NCI-H1105 (cell line): ENCODE results near the gene FAM50A.
A peak's percentile ranks its signal among the peaks of the same experiment; 100 is the strongest.
"Not testable (repeated sequence)": the region's sequence is repeated elsewhere in the genome, so short reads cannot be mapped to it uniquely, and the experiment has no call there.

Experiments used
- DNase-seq: peaks from one replicate; lab custom pipeline; 2025; lab: John Stamatoyannopoulos, UW

FAM50A gene

DNA sequence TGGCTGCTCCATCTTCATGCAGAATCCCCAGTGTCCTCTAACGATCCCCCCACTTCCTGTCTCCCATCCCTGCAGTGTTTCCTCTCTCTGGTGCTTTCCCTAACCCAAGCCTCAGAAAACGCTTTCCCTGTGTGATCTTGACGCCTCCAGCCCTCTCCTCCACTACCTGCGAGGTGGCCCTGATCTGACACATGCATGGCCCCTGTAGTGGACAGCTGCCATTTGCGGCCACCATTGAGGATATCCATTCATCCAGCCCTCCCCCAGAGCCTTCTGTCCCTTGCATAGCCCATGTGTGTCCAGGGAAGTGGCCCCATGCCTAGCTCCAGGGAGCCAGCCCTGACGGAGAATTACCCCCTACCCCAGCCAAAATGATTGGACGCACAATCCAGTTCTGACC is 39.4 kb downstream of the FAM50A start:
- no peak for DNase-seq

DNA sequence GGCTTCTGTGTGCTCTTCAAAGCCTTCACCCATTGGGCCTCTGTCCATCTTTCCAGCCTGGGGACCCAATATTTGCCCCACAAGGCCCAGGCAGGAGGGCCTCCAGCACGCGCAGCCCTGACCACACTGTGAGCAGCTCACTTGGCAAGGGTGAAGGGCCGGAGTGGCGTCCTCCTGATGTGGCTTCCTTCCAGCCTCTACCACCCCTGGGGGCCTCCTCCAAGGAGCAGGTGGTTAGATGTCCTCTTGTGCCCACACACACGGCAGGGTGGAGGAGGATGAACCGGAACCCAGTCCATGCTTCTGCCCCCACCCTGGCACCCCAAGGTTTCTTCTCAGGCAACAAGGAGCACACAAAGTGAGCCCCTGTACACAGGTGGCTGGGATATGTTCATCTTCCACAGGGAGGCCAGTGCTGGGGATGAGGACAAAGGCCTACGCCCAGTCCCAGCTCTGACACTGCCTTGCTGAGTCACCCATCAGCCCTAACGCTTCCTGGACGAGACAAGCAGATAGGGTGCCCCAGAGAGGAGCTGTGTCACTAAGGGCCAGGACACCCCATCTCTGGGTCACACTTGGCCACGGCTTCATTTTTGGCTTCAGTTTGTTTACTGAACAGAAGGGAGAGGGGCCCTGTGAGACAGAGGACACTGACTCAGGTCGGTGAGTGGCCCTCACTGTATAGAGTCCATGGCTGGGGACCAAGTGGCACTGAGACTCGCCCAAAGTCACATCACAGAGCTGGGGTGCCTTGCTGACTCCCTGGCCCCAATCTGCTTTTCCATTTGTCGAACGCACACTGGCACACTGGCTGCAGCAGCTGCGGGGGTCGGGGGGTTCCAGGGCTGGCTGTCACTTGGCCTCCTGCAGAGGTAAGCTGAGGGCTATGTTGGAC is 40.6 kb downstream of the FAM50A start:
- no peak for DNase-seq

DNA sequence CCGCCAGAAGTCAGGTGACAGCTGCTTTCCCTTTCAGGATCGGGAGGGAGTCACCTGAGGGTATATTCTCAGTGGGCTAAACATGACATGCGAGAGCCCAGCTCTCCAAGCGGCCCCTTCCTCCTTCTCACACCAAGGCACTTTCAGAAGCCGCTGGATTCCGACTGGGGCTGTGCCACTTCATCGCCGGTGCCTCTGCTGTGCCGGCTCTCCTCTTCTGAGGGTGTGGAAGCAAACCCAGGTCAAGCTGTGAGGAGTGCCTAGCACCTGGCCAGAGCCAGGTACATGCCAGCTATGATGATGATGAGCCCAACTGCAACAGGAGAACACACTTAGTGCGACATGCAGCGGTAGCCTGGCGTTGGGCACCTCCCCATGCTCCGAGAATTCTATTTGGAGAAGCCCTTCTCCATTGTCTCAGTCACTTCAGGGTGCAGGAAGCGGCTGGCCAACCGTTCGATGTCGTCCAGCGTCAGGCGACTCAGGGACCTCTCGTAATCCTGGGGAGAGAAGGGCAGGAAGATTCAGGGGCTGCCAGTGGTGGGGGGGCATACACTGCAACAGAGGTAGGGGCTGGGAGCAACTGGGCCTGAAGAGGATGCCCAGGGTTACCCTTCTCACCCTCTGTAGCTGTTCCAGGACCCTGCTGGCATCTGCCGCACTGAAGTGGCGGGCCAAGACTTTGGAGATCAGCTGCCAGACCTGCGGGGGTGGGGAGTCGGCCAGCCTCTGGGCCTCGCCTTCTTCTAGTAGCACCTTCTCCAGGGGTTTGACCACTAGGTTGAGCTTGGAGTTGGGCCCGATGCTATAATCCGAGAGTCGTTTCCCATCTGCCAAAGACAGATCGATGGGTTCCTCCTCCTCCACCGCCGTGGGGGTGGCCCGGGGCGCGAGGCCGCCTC is 41.5 kb downstream of the FAM50A start:
- DNase-seq, result no peak

DNA sequence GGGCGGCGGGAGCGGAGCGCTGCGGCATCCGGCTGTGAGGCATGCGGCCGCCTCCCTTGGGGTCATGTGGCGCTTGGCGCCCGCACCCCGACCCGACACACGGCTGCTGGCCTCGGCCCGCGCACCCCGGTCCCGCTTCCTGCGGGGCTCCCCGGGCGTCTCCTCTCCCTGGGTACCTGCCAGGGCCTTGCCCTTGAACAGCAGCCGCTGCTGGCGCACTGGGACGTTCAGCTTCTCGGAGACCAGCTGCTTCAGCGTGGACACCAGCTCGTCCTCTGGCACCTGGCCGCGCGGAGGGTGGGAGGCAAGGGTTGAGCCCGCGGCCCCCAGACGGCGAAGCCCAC is 42.1 kb downstream of the FAM50A start:
- no peak for DNase-seq

DNA sequence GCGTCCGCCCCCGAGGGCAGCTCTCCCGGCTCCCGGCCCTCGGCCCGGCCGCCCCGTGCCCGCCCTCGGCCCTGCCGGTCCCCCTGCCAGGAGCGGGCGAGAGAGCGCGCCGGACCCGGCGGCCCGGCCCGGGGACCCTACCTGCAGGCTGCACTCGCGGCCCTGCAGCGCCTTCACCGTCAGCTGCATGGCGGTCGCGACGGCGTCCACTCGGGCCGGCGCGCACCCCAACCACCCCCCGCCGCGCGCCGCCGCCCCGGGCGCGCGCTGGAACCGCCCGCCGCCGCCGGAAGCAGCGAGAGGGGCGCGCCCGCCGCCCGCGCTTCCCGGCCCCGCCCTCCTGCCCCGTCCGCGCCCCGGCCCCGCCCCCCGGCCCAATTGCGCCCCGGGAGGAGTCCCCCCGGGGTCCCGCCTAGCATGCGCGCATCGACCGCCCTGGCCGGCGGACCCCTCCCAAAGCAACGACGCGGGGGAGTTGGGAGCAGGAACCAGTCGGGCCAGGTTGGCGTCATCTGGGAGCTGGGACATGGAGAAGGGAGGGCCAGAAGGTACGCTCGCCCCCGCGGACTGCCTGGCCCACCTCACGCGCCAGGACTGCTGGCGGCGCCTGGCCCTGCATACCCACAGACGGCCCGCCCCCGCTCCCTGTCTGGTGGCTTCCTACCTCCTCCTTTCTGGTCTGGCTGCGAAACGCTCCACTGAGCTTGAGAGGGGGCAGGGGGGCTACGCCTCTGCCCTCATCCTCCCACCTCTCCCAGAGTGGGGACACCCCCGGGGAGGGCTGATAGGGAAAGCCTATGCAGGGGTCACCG is 42.7 kb downstream of the FAM50A start, which contains the start of gene UBL4A:
Gene UBL4A (minus strand): TSS at position 220 of the 812 bp plus-strand sequence. CDS start 31 bp downstream, at position 189.
- DNase-seq, result peak; percentile 64

DNA sequence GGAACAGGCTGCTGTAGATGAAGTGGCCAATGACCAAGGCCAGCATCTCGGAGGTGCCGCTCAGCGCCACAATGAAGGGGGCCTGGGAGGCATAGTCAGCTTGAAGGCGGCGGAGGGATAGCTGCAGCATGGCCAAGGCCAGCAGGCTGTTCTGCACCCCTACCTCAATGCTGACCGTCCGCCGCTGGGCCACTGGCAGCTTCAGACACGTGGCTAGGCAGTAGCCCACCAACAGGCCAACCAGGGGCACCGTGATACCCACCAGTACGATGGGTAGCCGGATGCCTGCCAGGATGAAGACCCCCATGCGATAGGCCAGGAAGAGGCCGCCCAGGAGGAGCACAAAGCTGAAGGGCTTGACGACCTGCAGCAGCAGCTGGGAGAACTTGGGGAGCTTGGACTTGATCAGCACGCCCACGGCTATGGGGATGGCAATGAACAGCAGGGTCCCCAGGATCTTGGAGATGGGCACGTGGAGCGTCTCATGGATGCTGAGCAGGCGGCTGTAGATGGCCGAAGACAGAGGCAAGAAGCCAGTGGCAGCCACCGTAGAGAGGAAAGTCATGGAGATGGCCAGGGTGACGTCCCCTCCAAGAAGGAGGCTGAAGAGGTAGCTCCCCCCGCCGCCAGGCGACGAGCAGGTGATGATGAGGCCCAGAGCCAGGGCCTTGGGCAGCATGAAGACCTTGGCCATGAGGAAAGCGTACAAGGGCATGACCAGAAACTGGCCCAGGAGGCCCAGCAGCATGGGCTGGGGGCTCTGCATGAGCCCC is 43.8 kb downstream of the FAM50A start:
- no peak for DNase-seq

- no peak for DNase-seq
These were observed 44.6 kb downstream of the FAM50A start for GRCh38 chrX:154488336-154489075.

- DNase-seq, result no peak
These were observed 45.2 kb downstream of the FAM50A start for GRCh38 chrX:154489182-154489581.

DNA sequence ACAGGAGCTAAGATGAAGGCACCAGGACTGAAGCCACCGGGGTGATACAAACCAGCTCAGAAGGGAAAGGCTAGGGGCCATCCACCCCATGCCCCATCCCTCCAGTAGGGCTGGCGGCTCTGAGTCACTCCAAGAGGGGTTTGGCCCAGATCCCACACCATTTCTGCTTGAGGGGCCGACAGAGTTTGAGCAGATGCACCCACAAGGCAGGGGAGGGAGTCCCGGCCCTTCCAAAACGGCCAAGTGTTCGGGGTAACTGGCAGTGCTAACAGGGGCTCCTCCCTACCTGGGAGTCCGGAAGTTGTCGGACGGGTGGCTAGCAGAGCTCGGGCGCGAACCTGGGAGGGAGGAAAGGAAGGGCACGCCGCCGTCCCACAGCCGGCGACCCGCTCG is 46.1 kb downstream of the FAM50A start:
- DNase-seq, result no peak

DNA sequence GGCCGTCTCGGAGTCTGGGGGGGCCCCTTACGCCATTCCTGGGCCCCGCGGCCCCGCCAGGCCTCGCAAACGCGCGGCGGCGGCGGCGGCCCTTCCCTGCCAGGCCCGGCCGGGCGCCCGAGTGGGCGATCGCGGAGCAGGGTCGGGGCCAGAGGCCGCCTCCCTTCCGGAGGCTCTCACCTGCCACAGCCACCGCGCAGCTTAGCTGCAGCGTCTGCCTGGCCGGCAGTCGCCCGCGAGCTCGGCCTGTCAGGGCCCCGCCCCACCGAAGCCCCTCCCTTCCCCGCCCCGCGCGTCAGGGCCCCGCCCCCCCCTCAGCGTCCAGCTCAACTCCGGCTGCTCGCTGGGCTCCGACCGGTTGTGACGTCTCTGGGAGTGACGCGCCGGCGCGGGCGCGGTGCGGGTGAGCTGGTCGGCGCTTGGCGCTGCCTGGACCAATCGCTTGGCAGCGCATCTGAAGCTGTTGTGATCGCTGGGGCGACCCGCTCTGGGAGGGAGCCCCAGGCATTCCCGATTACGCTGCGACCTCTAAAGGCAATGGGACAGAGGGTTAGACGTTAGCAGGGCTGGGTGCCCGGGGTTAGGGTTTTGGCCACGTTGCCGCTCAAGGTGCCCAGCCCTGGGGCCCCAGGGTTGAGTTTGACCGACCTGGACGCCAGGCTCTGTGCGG is 46.6 kb downstream of the FAM50A start, which contains the start of gene SLC10A3:
Gene SLC10A3 (minus strand): TSS at position 216 of the 670 bp plus-strand sequence. CDS start 1,689 bp downstream, outside the sequence.
- DNase-seq, result peak; percentile 94

DNA sequence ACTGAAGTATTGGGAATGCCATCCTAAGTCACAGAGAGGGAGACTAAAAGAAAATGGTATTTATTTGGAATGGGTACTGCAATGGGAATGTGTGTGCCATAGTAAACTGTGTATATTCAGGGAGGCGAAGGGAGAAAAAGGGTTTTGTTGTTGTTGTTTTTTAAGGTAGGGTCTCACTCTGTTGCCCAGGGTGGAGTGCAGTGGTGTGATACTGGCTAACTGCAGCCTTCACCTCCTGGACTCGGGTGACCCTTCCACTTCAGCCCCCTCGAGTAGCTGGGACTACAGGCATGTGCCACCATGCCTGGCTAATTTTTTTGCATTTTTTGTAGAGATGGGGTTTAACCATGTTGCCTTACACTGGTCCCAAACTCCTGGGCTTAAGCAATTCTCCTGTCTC is 50.8 kb downstream of the FAM50A start:
- no peak for DNase-seq

GRCh38 chrX:154495472-154495922 is 51.6 kb downstream of the FAM50A start:
- DNase-seq, result no peak

- not testable (repeated sequence) for DNase-seq
These were observed 52.7 kb downstream of the FAM50A start for GRCh38 chrX:154496591-154497137.
